NCI-H2196 (cell line): Measurements from ENCODE around the gene EDN1.

Experiments
- DNase-seq: peaks from one replicate; lab custom pipeline; 2025; ENCODE audit not compliant: unreplicated experiment; lab: John Stamatoyannopoulos, UW

EDN1 gene

DNA sequence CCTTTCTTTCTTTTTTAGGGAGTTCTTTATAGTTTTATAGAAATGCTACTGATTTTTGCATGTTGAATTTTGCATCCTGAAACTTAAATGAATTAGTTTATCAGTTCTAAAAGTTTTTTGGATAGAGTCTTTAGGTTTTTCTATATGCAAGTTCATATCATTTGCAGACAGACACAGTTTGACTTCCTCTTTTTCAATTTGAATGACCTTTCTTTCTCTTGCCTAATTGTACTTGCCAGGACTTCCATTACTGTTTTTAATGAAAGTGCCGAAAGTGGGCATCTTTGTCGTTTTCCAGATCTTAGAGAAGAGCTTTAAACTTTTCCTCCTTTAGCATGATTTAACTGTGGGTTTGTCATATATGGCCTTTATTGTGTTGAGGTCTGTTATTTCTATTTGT is 21.1 kb upstream of the EDN1 start:
- DNase-seq = no peak

- no peak for DNase-seq
Observed at GRCh38 chr6:12270551-12271230, 19.5 kb upstream of the EDN1 start.

- DNase-seq = no peak
Observed at GRCh38 chr6:12271594-12271993, 18.6 kb upstream of the EDN1 start.

DNA sequence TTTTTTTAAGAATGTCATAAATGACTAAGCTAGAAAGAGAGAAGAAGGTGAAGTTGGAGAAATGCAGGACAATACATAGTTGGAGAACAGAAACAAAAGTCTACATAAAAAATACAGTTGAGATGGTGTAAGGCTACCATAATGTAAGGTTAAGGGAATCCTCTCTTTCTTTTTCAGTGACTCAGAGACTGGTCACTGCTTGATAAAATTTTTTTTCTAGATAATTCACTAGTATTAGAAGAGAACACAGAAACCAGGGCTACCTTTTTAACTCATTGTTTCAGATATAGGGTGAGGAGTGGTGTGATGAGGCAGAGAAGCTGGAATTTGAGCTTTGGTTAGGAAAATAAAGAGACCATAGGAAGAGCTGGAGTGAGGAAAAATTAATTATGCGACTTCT is 18.2 kb upstream of the EDN1 start:
- DNase-seq = no peak

DNA sequence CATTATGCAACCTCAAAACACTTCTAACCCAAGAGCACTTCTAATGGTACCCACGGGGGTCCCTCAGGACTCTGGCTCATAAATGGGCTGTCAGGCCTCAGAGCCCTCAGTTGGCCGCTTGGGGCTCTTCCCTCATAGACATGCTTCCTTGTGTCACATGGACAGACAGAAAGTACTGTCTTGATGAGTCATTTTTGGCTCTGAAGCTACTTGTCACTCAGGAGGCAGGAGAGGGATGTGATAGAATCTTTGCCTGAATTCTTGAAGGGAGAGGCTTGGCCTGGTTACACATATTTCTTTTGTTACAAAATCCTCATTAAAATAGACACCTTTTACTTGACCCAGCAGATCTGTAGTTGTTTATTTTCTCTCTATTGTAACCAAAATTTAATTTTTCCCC is 15.1 kb upstream of the EDN1 start:
- no peak for DNase-seq

GRCh38 chr6:12276930-12277315 is 13.2 kb upstream of the EDN1 start:
- no peak for DNase-seq

DNA sequence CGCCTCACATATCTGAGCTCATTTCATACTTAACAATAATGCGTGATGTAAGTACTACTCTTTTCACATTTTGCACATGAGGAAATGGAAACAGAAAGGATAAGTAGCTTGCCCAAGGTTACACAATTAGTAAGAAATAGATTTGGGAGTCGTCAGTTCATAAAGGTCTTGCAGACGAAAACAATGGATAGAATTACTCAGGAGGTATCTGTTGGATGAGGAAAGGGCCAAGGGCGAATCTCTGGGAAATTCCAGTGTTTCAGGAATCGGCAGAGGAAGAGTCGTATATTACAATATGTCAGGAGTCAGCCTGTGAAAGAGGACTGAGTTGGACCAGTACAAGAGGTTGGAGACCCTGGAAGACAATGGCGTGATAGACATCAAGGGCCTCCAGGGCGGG is 12.8 kb upstream of the EDN1 start:
- no peak for DNase-seq

GRCh38 chr6:12278915-12279314 is 11.2 kb upstream of the EDN1 start:
- no peak for DNase-seq

GRCh38 chr6:12279322-12280091 is 10.7 kb upstream of the EDN1 start:
- DNase-seq = no peak

GRCh38 chr6:12280458-12280857 is 9.7 kb upstream of the EDN1 start:
- DNase-seq = no peak

DNA sequence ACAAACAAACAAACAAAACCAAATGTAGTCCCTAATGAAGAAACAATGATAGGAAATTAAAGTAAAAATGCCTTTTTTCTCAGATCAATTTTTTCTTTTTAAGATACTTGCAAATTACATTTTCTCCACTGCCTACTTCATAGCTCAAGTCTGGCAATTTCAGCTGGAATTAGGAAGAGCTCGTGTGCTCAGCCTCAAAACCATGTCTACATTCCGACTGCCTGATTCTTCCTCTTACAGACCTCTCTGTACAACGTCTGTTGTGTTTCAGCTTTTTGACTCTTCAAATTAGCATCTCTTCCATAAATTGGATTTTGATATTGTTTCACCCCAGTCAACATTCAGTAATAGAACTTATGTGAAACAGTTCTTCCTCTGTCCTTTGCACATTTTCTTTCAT is 9.3 kb upstream of the EDN1 start:
- no peak for DNase-seq

DNA sequence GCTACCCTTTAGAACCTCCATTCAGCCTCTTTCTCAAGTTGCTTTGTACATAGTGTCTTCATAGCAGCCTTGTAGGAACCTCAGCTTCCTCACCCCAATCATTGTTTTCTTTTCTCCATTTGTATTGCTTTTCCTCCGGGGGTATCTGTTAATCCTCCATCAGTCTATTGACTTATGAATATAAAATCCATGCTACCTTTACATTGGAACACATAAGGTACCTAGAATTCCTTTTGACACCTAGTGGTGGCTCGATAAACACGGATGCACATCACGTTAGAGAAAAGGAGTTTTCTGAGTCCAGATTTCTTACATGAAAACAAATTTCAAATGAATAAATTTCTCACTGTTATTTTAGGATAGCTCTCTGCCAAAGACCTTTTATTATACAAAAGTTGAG is 6.3 kb upstream of the EDN1 start:
- no peak for DNase-seq

DNA sequence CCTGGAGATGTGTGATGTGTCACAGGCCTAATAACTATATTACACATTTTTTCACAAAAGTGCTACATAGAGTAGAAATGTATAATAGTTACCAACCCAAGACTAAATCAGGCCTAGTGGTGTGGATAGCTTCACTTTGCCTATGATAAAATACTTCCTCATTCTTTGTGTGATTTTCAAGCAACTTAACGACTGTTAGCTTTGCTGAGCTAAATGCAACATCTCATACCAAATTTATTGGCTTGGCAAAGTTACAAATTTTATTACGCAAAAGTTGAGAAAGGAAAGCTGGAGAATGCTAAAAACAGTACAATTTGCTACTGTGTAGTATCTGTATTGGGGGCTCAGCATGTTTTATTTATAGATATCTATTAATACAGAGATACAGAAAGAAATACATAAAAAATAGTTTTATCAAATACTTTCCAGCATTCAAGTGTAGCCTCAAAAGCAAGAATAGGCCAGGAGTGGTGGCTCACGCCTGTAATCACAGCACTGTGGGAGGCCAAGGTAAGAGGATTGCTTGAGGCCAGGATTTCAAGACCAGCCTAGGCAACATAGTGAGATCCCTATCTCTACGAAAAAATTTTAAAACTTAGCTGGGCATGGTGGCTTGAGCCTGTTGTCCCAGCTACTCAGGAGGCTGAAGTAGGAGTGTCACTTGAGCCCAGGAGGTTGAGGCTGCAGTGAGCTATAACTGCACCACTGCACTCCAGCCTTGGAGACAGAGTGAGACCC is 3.6 kb upstream of the EDN1 start:
- no peak for DNase-seq

DNA sequence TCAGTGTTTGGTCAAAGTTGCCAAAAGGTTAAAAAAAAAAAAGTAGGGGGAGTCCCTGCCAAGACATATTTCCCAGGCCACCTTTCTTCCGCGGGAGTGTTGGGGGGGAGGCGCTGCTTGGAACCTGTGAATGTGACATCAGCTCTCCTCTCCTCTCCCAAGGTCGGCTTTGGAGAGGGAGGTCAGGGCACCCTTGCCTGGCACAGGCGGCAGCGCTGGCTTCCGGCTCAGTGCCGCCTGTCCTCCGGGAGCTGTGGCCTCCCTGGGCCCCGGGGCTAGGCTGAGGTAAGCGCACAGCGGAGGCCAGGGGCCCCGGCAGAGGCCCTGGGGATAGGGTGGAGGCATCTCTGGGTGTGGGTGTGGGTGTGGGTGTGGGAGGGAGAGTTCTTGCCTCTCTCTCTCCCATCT is 1.9 kb upstream of the EDN1 start:
- no peak for DNase-seq

- no peak for DNase-seq
Observed at GRCh38 chr6:12288914-12289313, 1.2 kb upstream of the EDN1 start.

DNA sequence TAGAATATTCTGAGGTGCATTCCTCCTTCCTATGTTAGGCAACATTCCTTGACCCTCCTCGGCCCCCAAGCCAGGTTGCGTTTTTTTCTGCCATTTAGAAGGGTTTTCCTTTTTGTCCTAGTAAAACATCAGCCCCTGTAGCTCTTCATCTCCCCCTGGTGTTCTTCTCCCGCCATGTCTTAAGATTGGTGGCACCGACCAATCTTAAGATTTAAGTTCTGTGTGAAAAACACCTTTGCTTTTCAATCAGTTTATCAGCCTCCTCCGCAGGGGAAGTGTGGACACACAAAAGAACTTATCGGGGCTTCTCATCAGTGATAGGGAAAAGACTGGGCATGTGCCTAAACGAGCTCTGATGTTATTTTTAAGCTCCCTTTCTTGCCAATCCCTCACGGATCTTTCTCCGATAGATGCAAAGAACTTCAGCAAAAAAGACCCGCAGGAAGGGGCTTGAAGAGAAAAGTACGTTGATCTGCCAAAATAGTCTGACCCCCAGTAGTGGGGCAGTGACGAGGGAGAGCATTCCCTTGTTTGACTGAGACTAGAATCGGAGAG is 719 bp upstream of the EDN1 start:
- peak; percentile 3 for DNase-seq

DNA sequence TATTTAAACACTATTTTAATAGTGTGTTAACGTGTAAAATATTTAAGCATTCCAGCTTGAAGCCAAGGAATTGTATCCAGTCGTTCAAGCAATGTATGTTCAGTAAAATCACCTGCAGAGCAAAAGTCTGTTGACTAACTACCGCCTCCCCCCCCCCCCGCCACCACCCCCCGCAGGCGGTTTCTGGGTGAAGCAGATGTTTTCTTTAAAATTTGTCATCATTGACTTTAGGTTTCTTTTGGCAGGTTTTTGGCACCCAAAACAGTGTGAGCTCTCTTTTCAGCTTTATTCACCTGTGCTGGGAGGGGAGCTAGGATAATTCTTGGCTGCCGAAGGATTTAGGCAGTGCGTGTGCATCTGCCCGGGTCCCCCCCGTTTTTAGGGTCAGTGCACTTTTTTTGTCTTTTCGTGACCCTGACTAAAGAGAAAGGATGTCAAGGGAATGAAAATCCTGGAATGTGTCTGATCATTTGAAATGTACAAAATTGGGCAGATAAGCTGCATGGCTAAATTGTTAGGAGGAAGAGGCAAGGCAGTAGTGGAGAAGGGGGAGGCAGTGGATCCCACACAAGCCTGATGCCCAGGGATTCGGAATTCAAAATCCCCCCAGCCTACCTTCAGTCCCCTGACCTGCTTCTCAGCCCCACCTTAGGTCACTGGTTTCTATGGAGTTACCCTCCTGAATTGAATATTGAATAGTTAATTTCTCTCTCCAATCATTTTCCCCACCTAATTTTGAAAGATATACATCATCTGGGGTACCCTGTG is 1.1 kb downstream of the EDN1 start:
- DNase-seq = no peak

GRCh38 chr6:12291839-12292604 is 1.9 kb downstream of the EDN1 start:
- DNase-seq = no peak

DNA sequence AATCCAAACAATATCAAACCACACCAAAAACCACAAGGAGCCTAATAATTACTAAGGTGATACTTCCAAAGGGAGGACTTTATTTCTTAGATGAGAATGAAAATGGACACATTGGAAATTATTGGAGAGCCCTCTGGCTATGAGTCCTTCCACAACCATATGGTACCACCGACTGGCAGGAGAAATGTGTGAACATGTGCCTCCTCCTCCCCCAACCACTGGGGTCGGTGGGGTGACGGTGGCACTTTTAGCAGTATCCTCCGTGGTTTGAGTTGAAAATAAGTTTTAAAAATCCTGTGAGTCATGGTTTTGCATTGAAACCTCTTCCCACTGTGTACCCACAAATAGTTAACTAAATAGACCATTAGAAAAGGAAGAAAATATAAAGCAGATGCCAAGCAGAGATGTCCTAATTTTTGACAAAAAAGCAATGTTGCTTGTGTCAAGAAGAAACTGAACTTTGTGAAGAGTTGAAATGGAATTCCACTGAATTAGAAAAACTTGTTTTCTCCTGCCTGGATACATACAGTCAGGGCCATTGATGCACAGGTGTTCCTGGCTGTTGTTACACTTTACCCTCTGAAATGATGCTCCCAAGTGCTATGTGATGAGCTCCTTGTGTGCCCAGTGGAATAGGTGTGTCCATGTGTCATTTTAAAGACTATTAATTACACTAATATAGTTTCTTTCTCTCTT is 3.2 kb downstream of the EDN1 start:
- DNase-seq = no peak
